Sigmoid colon (tissue), 7 donors: ENCODE measurements around the gene MYCBPAP. TPM values are rescaled to one million over a fixed set of nuclear protein-coding genes. Genes with fewer than 3 reads are reported as not detected.

Experiments used
- DNase-seq: peaks from one replicate; pipeline ENCODE4 v3.0.0-alpha.2; 2019
- H3K27ac ChIP-seq, 4 donors: fragments of 200-600 bp; sonication (generic); one replicate each; pipeline ENCODE4 v1.5.1; 2016 to 2019; ENCODE audit warnings: mild to moderate bottlenecking in 1 of 4
- H3K27me3 ChIP-seq, 3 donors: fragments of 200-600 bp; sonication (generic); one replicate each; pipeline ENCODE4 v1.5.1; 2019; ENCODE audit warnings: mild to moderate bottlenecking in 1 of 3
- H3K36me3 ChIP-seq, 4 donors: fragments of 200-600 bp; sonication (generic); one replicate each; pipeline ENCODE4 v1.5.1; 2016 to 2019
- H3K4me1 ChIP-seq, 4 donors: fragments of 200-600 bp; sonication (generic); one replicate each; pipeline ENCODE4 v1.5.1; 2017 to 2019
- H3K4me3 ChIP-seq, 4 donors: fragments of 200-600 bp; sonication (generic); one replicate each; pipeline ENCODE4 v1.5.1; 2017 to 2019; ENCODE audit warnings: mild to moderate bottlenecking in 2 of 4, moderate library complexity in 1 of 4
- H3K9me3 ChIP-seq, 4 donors: fragments of 200-600 bp in 3 of 4; sonication (generic) in 3 of 4; one replicate each; pipeline versions ENCODE4 v1.5.1 to v1.6.1; 2013 to 2019
- CTCF ChIP-seq, 4 experiments: fragments of 450-650 bp in 3 of 4; fragments of 200-600 bp in 1 of 4; IDR thresholded peaks; one replicate each; pipeline ENCODE4 v1.5.1; 2016 to 2019; ENCODE audit warnings: antibody characterized with exemption in 4 of 4, mild to moderate bottlenecking in 3 of 4, moderate library complexity in 2 of 4
- EP300 ChIP-seq, 4 donors: sonication (generic); formaldehyde crosslinking; IDR thresholded peaks; one replicate each; pipeline ENCODE4 v1.6.1; 2017; ENCODE audit warnings: antibody characterized with exemption in 4 of 4
- POLR2A ChIP-seq, 2 donors: fragments of 450-650 bp; IDR thresholded peaks; one replicate each; pipeline ENCODE4 v1.6.1; 2016; ENCODE audit warnings: antibody characterized with exemption in 2 of 2, mild to moderate bottlenecking in 2 of 2, moderate library complexity in 2 of 2
- POLR2AphosphoS5 ChIP-seq, 4 donors: sonication (generic); formaldehyde crosslinking; IDR thresholded peaks; one replicate each; pipeline ENCODE4 v1.6.1; 2017; ENCODE audit warnings: antibody characterized with exemption in 4 of 4
- WGBS, 2 donors: extraction: QIAGEN DNeasy Blood & Tissue Kit; methylation state at CpG; one replicate each; pipeline ENCODE4 v1.1.7; 2013; 5-methylcytosine and 5-hydroxymethylcytosine counted together
- intact Hi-C: fragments of 100-400 bp; cut with DNase I; formaldehyde crosslinking; loops from one replicate; pipeline ENCODE4 v1.15.1; 2023
- polyA plus RNA-seq, 3 donors: library from polyadenylated mRNA; stranded (reverse); fragments of 200-250 nt; gene quantifications; one replicate each; pipeline ENCODE4 v1.2.3, GENCODE V29; 2013
- total RNA-seq, 4 donors: library from RNA; depleted of rRNA; stranded (reverse); fragments of >200 nt; gene quantifications; one replicate each; pipeline ENCODE4 v1.1.0, GENCODE V29; 2016
- donor health status: healthy with polysubstance abuse.
- donor health status: Bipolar disorder and iron deficiency.
- donor health status: healthy.

MYCBPAP gene
- total and polyA plus RNA-seq, 7 donors: 0.23 to 2.5 (median 1.7) TPM; not detected in 1

GRCh38 chr17:50478391-50479381 lies 29.6 kb upstream of the MYCBPAP start, which contains the start of gene RSAD1:
TSS of gene RSAD1 (plus strand) at chr17:50478860. CDS start at chr17:50478885, 25 bp downstream.
- Histone ChIP-seq H3K4me3 (peak within 1 kb of the TSS; percentile 54 to 71 (median 64)), H3K27ac (peak within 1 kb of the TSS; percentile 84 to 92 (median 89)), H3K9me3 (no peaks in the 10 kb centered on the region), H3K27me3 (peaks cover 0 to 13% (median 7%) of the 10 kb centered on the region in 3 donors), H3K4me1 (peaks cover 0 to 32% (median 24%) of the 10 kb centered on the region in 4 donors), H3K36me3 (peaks cover 0 to 14% (median 2%) of the 10 kb centered on the region in 4 donors)
- peak; percentile 91 for DNase-seq
- TF ChIP-seq CTCF (IDR thresholded peaks at IDR 0.05) (peak; percentile 68 to 88 (median 72)), POLR2A (IDR thresholded peaks at IDR 0.05) (no peak), POLR2AphosphoS5 (IDR thresholded peaks at IDR 0.05) (peak; percentile 61 to 88 (median 80))
- intact Hi-C loops: loop anchor here (2.0 kb wide), 2 partner anchors 62 to 116 kb away; no protein-coding TSS in a partner anchor
- WGBS, 2 donors: 3 to 4% methylated on average over 75 of the region's 75 CpGs

- Histone ChIP-seq H3K4me1 (peaks cover 0 to 32% (median 24%) of the 10 kb centered on the region in 4 donors), H3K27ac (peak overlapping the region; percentile 84 to 92 (median 89)), H3K36me3 (peaks cover 0 to 23% (median 10%) of the 10 kb centered on the region in 4 donors), H3K9me3 (no peaks in the 10 kb centered on the region), H3K27me3 (peaks cover 0 to 13% (median 7%) of the 10 kb centered on the region in 3 donors), H3K4me3 (peak overlapping the region; percentile 54 to 71 (median 64))
- intact Hi-C loops: loop anchor here (2.0 to 5.0 kb wide), 4 partner anchors 61 to 213 kb away; no protein-coding TSS in a partner anchor
- WGBS, 2 donors: 11 to 18% methylated on average over 19 of the region's 19 CpGs
- TF ChIP-seq POLR2AphosphoS5 (IDR thresholded peaks at IDR 0.05) (peak in 1 of 4 donors; percentile 36), POLR2A (IDR thresholded peaks at IDR 0.05) (no peak), CTCF (IDR thresholded peaks at IDR 0.05) (peak in 3 of 4 experiments; percentile 24 to 53 (median 36)), EP300 (IDR thresholded peaks at IDR 0.05) (no peak)
- DNase-seq: peak; percentile 86
These were observed 28.6 kb upstream of the MYCBPAP start for GRCh38 chr17:50479522-50480141.

- Histone ChIP-seq H3K27ac (peak overlapping the region in 2 of 4 donors; percentile 84 to 91), H3K9me3 (no peaks in the 10 kb centered on the region), H3K4me1 (peaks cover 0 to 32% (median 24%) of the 10 kb centered on the region in 4 donors), H3K36me3 (peaks cover 0 to 29% (median 13%) of the 10 kb centered on the region in 4 donors), H3K4me3 (no peak overlapping the region), H3K27me3 (peaks cover 0 to 13% (median 7%) of the 10 kb centered on the region in 3 donors)
- TF ChIP-seq POLR2A (IDR thresholded peaks at IDR 0.05) (no peak), POLR2AphosphoS5 (IDR thresholded peaks at IDR 0.05) (no peak), CTCF (IDR thresholded peaks at IDR 0.05) (no peak), EP300 (IDR thresholded peaks at IDR 0.05) (no peak)
- WGBS, 2 donors: 75 to 87% methylated on average over 7 of the region's 7 CpGs
- intact Hi-C loops: loop anchor here (2.0 to 5.0 kb wide), 2 partner anchors 147 to 212 kb away; no protein-coding TSS in a partner anchor
- no peak for DNase-seq
These were observed 28.0 kb upstream of the MYCBPAP start for GRCh38 chr17:50480142-50480764.

GRCh38 chr17:50480854-50481490 lies 27.3 kb upstream of the MYCBPAP start:
- H3K36me3 ChIP-seq: peaks cover 0 to 36% (median 16%) of the 10 kb centered on the region in 4 donors
- WGBS, 2 donors: 91 to 92% methylated on average over 2 of the region's 2 CpGs
- H3K27ac ChIP-seq: peak overlapping the region in 2 of 4 donors; percentile 85 to 90
- H3K27me3 ChIP-seq: peaks cover 0 to 13% (median 7%) of the 10 kb centered on the region in 3 donors
- H3K4me1 ChIP-seq: peaks cover 0 to 32% (median 24%) of the 10 kb centered on the region in 4 donors
- H3K9me3 ChIP-seq: no peaks in the 10 kb centered on the region
- no peak overlapping the region for H3K4me3 ChIP-seq
- intact Hi-C loops: loop anchor here (2.0 to 5.0 kb wide), 2 partner anchors 146 to 211 kb away; no protein-coding TSS in a partner anchor
- TF ChIP-seq EP300 (IDR thresholded peaks at IDR 0.05) (no peak), CTCF (IDR thresholded peaks at IDR 0.05) (no peak), POLR2A (IDR thresholded peaks at IDR 0.05) (no peak), POLR2AphosphoS5 (IDR thresholded peaks at IDR 0.05) (no peak)
- DNase-seq: no peak
